Fibroblast of the aortic adventitia (primary cell): Measurements from ENCODE around the gene NME5. TPM values are rescaled to one million over a fixed set of nuclear protein-coding genes. Genes with fewer than 3 reads are reported as not detected.

Source experiments
- DNase-seq: peaks from one replicate; pipeline ENCODE4 v3.0.0-alpha.2; 2010; ENCODE audit warnings: low read depth
- H3K4me3 ChIP-seq: 2 replicates; pipeline ENCODE4 v1.5.1; 2011; ENCODE audit warnings: low read depth, mild to moderate bottlenecking, control low read depth, low read length, moderate library complexity
- CTCF ChIP-seq: IDR thresholded peaks from 2 replicates; pipeline ENCODE4 v1.5.1; 2011; ENCODE audit warnings: mild to moderate bottlenecking, low read length, control low read depth, inconsistent platforms; ENCODE audit not compliant: insufficient read depth
- total RNA-seq: library from RNA; depleted of rRNA; stranded (reverse); fragments of >200 nt; gene quantifications from 2 replicates; pipeline ENCODE4 v1.2.3, GENCODE V29; 2012; ENCODE audit warnings: low replicate concordance

Gene NME5
- total RNA-seq, 1 donor, result 6.0 TPM

GRCh38 chr5:138179277-138179857 lies 40.1 kb upstream of the NME5 start:
- no peak for TF ChIP-seq CTCF
- DNase-seq, result no peak
- H3K4me3 ChIP-seq, result peak overlapping the region; percentile 98

- peak; percentile 95 for DNase-seq
- peak within 1 kb of the TSS; percentile 98 for H3K4me3 ChIP-seq
- TF ChIP-seq CTCF, result no peak
These were observed 39.5 kb upstream of the NME5 start, which contains the start of the genes BRD8 and KIF20A for GRCh38 chr5:138178516-138179276. BRD8 (minus strand) TSS chr5:138178630; CDS start chr5:138178614, 16 bp downstream. KIF20A (plus strand) TSS chr5:138179112; CDS start chr5:138179681, 569 bp downstream.

- peak; percentile 23 for DNase-seq
- no peak for TF ChIP-seq CTCF
- peak overlapping the region; percentile 98 for H3K4me3 ChIP-seq
These were observed 38.8 kb upstream of the NME5 start for GRCh38 chr5:138177941-138178515.

- TF ChIP-seq CTCF, result no peak
- no peak for DNase-seq
- H3K4me3 ChIP-seq, result no peak overlapping the region
These were observed 31.1 kb upstream of the NME5 start for GRCh38 chr5:138170299-138170698.

GRCh38 chr5:138169124-138169523 lies 29.9 kb upstream of the NME5 start:
- no peak for DNase-seq
- H3K4me3 ChIP-seq, result no peak overlapping the region
- TF ChIP-seq CTCF, result no peak

- no peak for DNase-seq
- TF ChIP-seq CTCF, result no peak
These were observed 24.5 kb upstream of the NME5 start for GRCh38 chr5:138163721-138164120.

More at GRCh38 chr5:138163721-138164120, 24.5 kb upstream of the NME5 start:
- no peak overlapping the region for H3K4me3 ChIP-seq
